Liver (tissue), 3 donors: Measurements from ENCODE around the gene NUP93.

ENCODE experiments used
- FOXA1 ChIP-seq: IDR thresholded peaks from 2 replicates; pipeline ENCODE4 v1.6.1; 2016; ENCODE audit warnings: antibody characterized with exemption
- GABPA ChIP-seq, 2 donors: IDR thresholded peaks in 1 of 2; conservative IDR thresholded peaks in 1 of 2; 2 replicates each; pipeline ENCODE4 v1.6.1; 2016; ENCODE audit warnings: antibody characterized with exemption in 2 of 2, mild to moderate bottlenecking in 1 of 2, moderate library complexity in 1 of 2
- HNF4G ChIP-seq: IDR thresholded peaks from 2 replicates; pipeline ENCODE4 v1.6.1; 2016; ENCODE audit warnings: antibody characterized with exemption
- REST ChIP-seq: IDR thresholded peaks from 2 replicates; pipeline ENCODE4 v1.6.1; 2016; ENCODE audit warnings: antibody characterized with exemption, mild to moderate bottlenecking
- TF ChIP-seq, protein P1 (sequence below): fragments of 150-350 bp; IDR thresholded peaks from 2 replicates; pipeline ENCODE4 v1.5.1; 2017; ENCODE audit warnings: improper control_type of control experiment, low read depth, low read length; ENCODE audit not compliant: missing input control
- TF ChIP-seq, protein P2 (sequence below): IDR thresholded peaks from 2 replicates; pipeline ENCODE4 v1.6.1; 2016; ENCODE audit warnings: antibody characterized with exemption
- TF ChIP-seq, protein P3 (sequence below): IDR thresholded peaks from 2 replicates; pipeline ENCODE4 v1.6.1; 2016; ENCODE audit warnings: antibody characterized with exemption
- donor health status: healthy.
- donor health status: healthy.

- TF ChIP-seq, protein P1, sequence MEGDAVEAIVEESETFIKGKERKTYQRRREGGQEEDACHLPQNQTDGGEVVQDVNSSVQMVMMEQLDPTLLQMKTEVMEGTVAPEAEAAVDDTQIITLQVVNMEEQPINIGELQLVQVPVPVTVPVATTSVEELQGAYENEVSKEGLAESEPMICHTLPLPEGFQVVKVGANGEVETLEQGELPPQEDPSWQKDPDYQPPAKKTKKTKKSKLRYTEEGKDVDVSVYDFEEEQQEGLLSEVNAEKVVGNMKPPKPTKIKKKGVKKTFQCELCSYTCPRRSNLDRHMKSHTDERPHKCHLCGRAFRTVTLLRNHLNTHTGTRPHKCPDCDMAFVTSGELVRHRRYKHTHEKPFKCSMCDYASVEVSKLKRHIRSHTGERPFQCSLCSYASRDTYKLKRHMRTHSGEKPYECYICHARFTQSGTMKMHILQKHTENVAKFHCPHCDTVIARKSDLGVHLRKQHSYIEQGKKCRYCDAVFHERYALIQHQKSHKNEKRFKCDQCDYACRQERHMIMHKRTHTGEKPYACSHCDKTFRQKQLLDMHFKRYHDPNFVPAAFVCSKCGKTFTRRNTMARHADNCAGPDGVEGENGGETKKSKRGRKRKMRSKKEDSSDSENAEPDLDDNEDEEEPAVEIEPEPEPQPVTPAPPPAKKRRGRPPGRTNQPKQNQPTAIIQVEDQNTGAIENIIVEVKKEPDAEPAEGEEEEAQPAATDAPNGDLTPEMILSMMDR: no peak
- TF ChIP-seq HNF4G (no peak), REST (no peak), GABPA (IDR thresholded peaks at IDR 0.05 in 1 of 2, conservative IDR thresholded peaks at IDR 0.05 in 1 of 2) (no peak), FOXA1 (no peak)
- TF ChIP-seq, protein P2, sequence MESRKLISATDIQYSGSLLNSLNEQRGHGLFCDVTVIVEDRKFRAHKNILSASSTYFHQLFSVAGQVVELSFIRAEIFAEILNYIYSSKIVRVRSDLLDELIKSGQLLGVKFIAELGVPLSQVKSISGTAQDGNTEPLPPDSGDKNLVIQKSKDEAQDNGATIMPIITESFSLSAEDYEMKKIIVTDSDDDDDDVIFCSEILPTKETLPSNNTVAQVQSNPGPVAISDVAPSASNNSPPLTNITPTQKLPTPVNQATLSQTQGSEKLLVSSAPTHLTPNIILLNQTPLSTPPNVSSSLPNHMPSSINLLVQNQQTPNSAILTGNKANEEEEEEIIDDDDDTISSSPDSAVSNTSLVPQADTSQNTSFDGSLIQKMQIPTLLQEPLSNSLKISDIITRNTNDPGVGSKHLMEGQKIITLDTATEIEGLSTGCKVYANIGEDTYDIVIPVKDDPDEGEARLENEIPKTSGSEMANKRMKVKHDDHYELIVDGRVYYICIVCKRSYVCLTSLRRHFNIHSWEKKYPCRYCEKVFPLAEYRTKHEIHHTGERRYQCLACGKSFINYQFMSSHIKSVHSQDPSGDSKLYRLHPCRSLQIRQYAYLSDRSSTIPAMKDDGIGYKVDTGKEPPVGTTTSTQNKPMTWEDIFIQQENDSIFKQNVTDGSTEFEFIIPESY: no peak
- TF ChIP-seq, protein P3, sequence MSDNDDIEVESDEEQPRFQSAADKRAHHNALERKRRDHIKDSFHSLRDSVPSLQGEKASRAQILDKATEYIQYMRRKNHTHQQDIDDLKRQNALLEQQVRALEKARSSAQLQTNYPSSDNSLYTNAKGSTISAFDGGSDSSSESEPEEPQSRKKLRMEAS: no peak
Observed at GRCh38 chr16:56883586-56883985, 153.7 kb downstream of the NUP93 start.
